Upper lobe of left lung (tissue), 6 donors: ENCODE results near the gene PRCP. TPM values are rescaled to one million over a fixed set of nuclear protein-coding genes. Genes with fewer than 3 reads are reported as not detected.
A peak's percentile ranks its signal among the peaks of the same experiment; 100 is the strongest.

Source experiments
- ATAC-seq, 2 donors: fragments of 200-7000 bp; cut with Tn5 transposase; one replicate each; pipeline ENCODE4 v1.9.1; 2022; ENCODE audit warnings: mild to moderate bottlenecking in 2 of 2, moderate library complexity in 2 of 2; ENCODE audit not compliant: low FRiP score in 2 of 2
- DNase-seq, 2 donors: peaks; one replicate each; pipeline ENCODE4 v3.0.0-alpha.2; 2019 to 2020
- H3K27ac ChIP-seq, 4 donors: fragments of 200-600 bp; sonication (generic); one replicate each; pipeline ENCODE4 v1.5.1; 2016 to 2019
- H3K27me3 ChIP-seq, 4 donors: fragments of 200-600 bp; sonication (generic); one replicate each; pipeline ENCODE4 v1.5.1; 2017 to 2019
- H3K36me3 ChIP-seq, 4 donors: fragments of 200-600 bp; sonication (generic); one replicate each; pipeline ENCODE4 v1.5.1; 2016 to 2019
- H3K4me1 ChIP-seq, 4 donors: fragments of 200-600 bp; sonication (generic); one replicate each; pipeline ENCODE4 v1.5.1; 2018 to 2019
- H3K4me3 ChIP-seq, 4 donors: fragments of 200-600 bp; sonication (generic); one replicate each; pipeline ENCODE4 v1.5.1; 2017 to 2019; ENCODE audit warnings: mild to moderate bottlenecking in 2 of 4, moderate library complexity in 1 of 4
- H3K9me3 ChIP-seq, 4 donors: fragments of 200-600 bp; sonication (generic); one replicate each; pipeline ENCODE4 v1.5.1; 2018 to 2019
- CTCF ChIP-seq, 6 experiments: fragments of 450-650 bp in 4 of 6; fragments of 200-600 bp in 2 of 6; sonication (generic) in 2 of 6; IDR thresholded peaks; one replicate each; pipeline ENCODE4 v1.5.1; 2016 to 2019; ENCODE audit warnings: antibody characterized with exemption in 6 of 6
- EP300 ChIP-seq, 4 donors: sonication (generic); formaldehyde crosslinking; IDR thresholded peaks; one replicate each; pipeline ENCODE4 v1.5.1; 2017; ENCODE audit warnings: antibody characterized with exemption in 4 of 4, control low read depth in 2 of 4
- POLR2A ChIP-seq, 4 donors: fragments of 450-650 bp; IDR thresholded peaks; one replicate each; pipeline ENCODE4 v1.5.1; 2016 to 2017; ENCODE audit warnings: antibody characterized with exemption in 4 of 4, mild to moderate bottlenecking in 2 of 4
- POLR2AphosphoS5 ChIP-seq, 2 donors: sonication (generic); formaldehyde crosslinking; IDR thresholded peaks; one replicate each; pipeline ENCODE4 v1.5.1; 2017; ENCODE audit warnings: antibody characterized with exemption in 2 of 2
- WGBS, 2 donors: methylation state at CpG; one replicate each; pipeline ENCODE4 v1.1.5; 2017 to 2018; 5-methylcytosine and 5-hydroxymethylcytosine counted together
- total RNA-seq, 6 donors: library from RNA; depleted of rRNA in 4 of 6; stranded (reverse); fragments of >200 nt in 4 of 6; gene quantifications; one replicate each; pipeline versions ENCODE4 v1.1.0 to v1.2.1, GENCODE V29; 2016 to 2021
- donor health status: DM: no; HTN: no; CAD: no; lungs with moderate emphysema.
- donor health status: DM: no; HTN: yes; CAD: no; lungs with severe emphysema.

The PRCP gene
- total RNA-seq, 6 donors from 2014 or later = 11.5 to 84.5 (median 39.1) TPM

- no peaks in the 10 kb centered on the region for H3K9me3 ChIP-seq
- no peaks in the 10 kb centered on the region for H3K36me3 ChIP-seq
- no peak for ATAC-seq
- no peak overlapping the region for H3K4me3 ChIP-seq
- WGBS, 2 donors = 88 to 91% methylated on average over 5 of the region's 5 CpGs
- no peak for DNase-seq
- H3K27me3 ChIP-seq = no peaks in the 10 kb centered on the region
- H3K27ac ChIP-seq = no peak overlapping the region
- no peaks in the 10 kb centered on the region for H3K4me1 ChIP-seq
- no peak for TF ChIP-seq CTCF (IDR thresholded peaks at IDR 0.05)
- TF ChIP-seq POLR2A (IDR thresholded peaks at IDR 0.05) = no peak
- no peak for TF ChIP-seq POLR2AphosphoS5 (IDR thresholded peaks at IDR 0.05)
- TF ChIP-seq EP300 (IDR thresholded peaks at IDR 0.05) = no peak
These were observed 107.9 kb downstream of the PRCP start for GRCh38 chr11:82792319-82792718.

GRCh38 chr11:82791779-82792178 lies 108.5 kb downstream of the PRCP start:
- no peaks in the 10 kb centered on the region for H3K9me3 ChIP-seq
- H3K4me1 ChIP-seq = no peaks in the 10 kb centered on the region
- 53 to 68% methylated on average over 4 of the region's 4 CpGs for WGBS, 2 donors
- DNase-seq (no peak), ATAC-seq (no peak)
- H3K36me3 ChIP-seq = no peaks in the 10 kb centered on the region
- no peak overlapping the region for H3K4me3 ChIP-seq
- H3K27me3 ChIP-seq = no peaks in the 10 kb centered on the region
- H3K27ac ChIP-seq = no peak overlapping the region
- TF ChIP-seq POLR2A (IDR thresholded peaks at IDR 0.05) (no peak), CTCF (IDR thresholded peaks at IDR 0.05) (no peak), POLR2AphosphoS5 (IDR thresholded peaks at IDR 0.05) (no peak), EP300 (IDR thresholded peaks at IDR 0.05) (no peak)

- no peak overlapping the region for H3K27ac ChIP-seq
- no peak overlapping the region for H3K4me3 ChIP-seq
- peak in 1 of 2 donors; percentile 3 for DNase-seq
- TF ChIP-seq POLR2A (IDR thresholded peaks at IDR 0.05) (no peak), POLR2AphosphoS5 (IDR thresholded peaks at IDR 0.05) (no peak), EP300 (IDR thresholded peaks at IDR 0.05) (no peak), CTCF (IDR thresholded peaks at IDR 0.05) (no peak)
- no peaks in the 10 kb centered on the region for H3K9me3 ChIP-seq
- ATAC-seq = peak in 1 of 2 donors; percentile 41
- 43 to 47% methylated on average over 5 of the region's 5 CpGs for WGBS, 2 donors
- no peaks in the 10 kb centered on the region for H3K27me3 ChIP-seq
- no peaks in the 10 kb centered on the region for H3K36me3 ChIP-seq
- no peaks in the 10 kb centered on the region for H3K4me1 ChIP-seq
These were observed 109.3 kb downstream of the PRCP start for GRCh38 chr11:82790723-82791484.

- DNase-seq (no peak), ATAC-seq (no peak)
- H3K9me3 ChIP-seq = no peaks in the 10 kb centered on the region
- no peak overlapping the region for H3K27ac ChIP-seq
- no peaks in the 10 kb centered on the region for H3K36me3 ChIP-seq
- WGBS, 2 donors = 90 to 92% methylated on average over 4 of the region's 4 CpGs
- no peak for TF ChIP-seq POLR2A (IDR thresholded peaks at IDR 0.05)
- no peak for TF ChIP-seq CTCF (IDR thresholded peaks at IDR 0.05)
- no peak for TF ChIP-seq POLR2AphosphoS5 (IDR thresholded peaks at IDR 0.05)
- no peak for TF ChIP-seq EP300 (IDR thresholded peaks at IDR 0.05)
- no peak overlapping the region for H3K4me3 ChIP-seq
- no peaks in the 10 kb centered on the region for H3K4me1 ChIP-seq
- no peaks in the 10 kb centered on the region for H3K27me3 ChIP-seq
These were observed 112.2 kb downstream of the PRCP start for GRCh38 chr11:82787981-82788380.

- Histone ChIP-seq H3K27ac (no peak overlapping the region), H3K27me3 (no peaks in the 10 kb centered on the region), H3K36me3 (no peaks in the 10 kb centered on the region), H3K4me3 (no peak overlapping the region), H3K9me3 (no peaks in the 10 kb centered on the region), H3K4me1 (no peaks in the 10 kb centered on the region)
- ATAC-seq (no peak), DNase-seq (no peak)
- TF ChIP-seq EP300 (IDR thresholded peaks at IDR 0.05) = no peak
- WGBS, 2 donors = 73 to 75% methylated on average over 3 of the region's 3 CpGs
These were observed 113.4 kb downstream of the PRCP start for GRCh38 chr11:82786836-82787235.
